ENCODE results near the gene PCARE.
"Not testable (repeated sequence)": the region's sequence is repeated elsewhere in the genome, so short reads cannot be mapped to it uniquely, and the experiment has no call there.

The PCARE gene

GRCh38 chr2:29074411-29074810 lies at the start of gene PCARE:
Gene PCARE (minus strand): TSS chr2:29074523. CDS start chr2:29074261, 262 bp downstream.
- DNase-seq = no peak

DNA sequence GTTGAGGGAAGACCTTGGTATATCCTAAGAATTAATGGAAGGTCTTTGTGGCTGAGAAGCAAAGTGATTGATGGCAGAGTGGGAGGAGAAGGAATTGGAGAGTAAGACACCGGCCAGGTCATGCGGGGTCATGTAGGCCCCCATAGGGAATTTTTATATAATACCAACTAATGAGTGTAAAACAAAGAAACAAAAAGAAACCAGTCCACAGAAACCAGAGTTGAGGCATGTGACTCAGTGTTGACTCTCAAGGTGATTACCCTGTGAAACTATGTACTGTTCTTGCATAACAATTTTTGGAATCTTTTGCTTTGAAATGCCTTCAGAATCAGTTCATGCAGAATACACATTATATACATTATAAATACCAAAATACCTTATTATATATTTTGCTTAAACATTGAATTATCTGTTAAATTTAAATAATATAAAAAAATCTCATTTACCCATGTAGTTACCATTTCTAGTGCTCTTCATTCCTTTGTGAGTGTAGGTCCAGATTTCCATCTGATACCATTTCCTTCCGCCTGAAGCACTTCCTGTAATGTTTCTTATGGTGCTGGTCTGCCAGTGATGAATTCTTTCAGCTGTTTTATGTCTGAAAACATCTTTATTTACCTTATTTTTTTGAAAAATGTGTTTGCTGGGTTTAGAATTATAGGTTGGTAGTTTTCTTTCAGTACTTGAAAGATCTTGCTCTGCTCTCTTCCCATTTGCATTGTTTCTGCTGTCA lies 49.5 kb upstream of the PCARE start:
- DNase-seq = no peak

DNA sequence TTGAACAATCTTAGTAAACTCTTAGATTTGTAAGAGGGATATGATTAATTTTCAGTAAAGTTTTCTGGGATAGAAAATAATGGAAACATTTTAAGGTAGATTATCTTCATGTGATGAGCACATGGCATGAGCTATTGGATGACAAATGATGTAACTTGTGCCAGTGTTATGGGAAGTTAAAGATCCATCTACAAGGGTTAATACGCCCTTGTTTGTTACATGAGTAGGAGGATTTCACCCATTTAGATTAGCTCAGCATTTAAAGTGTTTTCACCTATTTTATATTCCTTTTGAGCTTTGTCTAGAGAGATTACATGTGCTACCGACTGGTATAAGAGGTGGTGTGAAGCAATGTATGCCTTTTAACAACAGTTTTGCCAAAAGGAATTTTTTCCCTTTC lies 46.5 kb upstream of the PCARE start:
- DNase-seq = no peak

GRCh38 chr2:29119211-29119610 lies 44.9 kb upstream of the PCARE start:
- no peak for DNase-seq

- no peak for DNase-seq
Observed at GRCh38 chr2:29117636-29118303, 43.4 kb upstream of the PCARE start.

- DNase-seq = peak; percentile 69 to 73
Observed at GRCh38 chr2:29115797-29116781, 41.8 kb upstream of the PCARE start.

DNA sequence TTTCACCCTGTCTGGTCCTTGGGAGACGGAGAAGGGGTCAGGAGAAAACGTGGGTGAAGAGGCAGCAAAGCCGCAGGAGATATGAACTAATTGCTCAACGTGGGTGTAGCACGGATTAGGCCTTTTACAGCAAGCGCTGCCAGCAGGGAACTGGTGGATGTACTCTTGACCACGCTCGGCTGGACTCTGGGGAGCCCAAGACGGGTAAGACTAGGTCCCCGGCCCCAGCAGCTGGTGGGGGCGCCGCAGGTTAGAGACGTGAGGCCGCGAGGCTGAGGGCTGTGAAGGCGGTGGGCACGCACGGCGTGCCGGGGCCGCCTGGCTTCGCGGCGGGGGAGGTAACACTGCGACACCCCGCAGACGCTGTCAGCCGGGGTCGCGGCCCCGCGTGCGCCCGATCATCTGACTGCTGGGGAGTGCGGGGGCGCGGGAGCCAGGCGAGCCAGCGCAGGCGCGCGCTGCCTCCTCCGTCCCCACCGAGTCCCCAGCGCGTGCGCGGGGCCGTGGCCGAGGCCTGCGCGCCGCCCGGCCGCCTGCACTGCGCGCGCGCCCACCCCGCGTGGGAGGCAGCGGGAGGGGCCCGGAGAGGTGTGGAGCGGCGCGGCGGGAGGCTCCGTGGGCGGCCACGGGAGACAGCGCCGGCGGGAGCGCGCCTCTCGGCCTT lies 40.8 kb upstream of the PCARE start, which contains the start of gene CLIP4:
CLIP4 (plus strand) TSS at position 470 of the 664 bp plus-strand sequence. CDS start 5,974 bp downstream, outside the sequence.
- DNase-seq = peak; percentile 71 to 72

DNA sequence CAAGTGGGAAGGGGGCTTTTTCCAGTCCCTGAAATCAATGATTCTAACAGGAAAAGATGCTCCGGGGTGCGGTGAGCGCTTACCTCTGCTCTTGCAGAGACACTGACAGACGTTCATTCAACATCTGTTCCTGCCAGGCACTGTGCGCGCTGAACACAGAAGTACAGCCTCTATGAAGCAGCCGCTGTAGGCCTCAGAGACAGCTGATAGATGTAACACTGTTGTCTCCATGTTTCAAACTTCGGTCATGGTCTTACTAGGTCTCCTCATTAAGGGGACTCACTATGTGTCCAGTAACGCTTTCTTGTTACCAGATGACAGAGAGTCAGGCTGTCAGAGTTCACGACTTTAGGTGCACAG lies 40.2 kb upstream of the PCARE start:
- no peak for DNase-seq

DNA sequence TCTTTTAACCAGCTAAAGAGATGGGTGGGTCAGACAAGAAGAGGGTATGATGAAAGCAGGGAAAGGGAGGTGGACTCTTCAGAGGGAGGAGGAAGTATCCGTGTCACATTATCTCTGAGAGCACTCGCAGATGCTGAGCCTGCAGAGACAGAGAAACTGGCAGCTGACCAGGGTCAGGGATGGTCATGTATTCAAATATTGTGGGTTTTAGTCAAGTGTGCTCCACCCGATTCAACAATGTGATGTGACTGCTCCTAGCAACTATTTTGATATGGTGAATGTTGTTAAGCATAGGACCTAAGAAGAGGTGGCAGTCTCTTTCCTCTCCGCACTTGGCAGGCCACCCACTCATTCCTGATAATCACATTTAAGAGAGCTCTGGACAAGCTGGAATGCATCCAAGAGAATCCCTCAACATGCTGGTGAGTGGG lies 39.6 kb upstream of the PCARE start:
- DNase-seq = peak; percentile 88 to 93

GRCh38 chr2:29113027-29113686 lies 38.8 kb upstream of the PCARE start:
- DNase-seq = peak; percentile 43 to 61

DNA sequence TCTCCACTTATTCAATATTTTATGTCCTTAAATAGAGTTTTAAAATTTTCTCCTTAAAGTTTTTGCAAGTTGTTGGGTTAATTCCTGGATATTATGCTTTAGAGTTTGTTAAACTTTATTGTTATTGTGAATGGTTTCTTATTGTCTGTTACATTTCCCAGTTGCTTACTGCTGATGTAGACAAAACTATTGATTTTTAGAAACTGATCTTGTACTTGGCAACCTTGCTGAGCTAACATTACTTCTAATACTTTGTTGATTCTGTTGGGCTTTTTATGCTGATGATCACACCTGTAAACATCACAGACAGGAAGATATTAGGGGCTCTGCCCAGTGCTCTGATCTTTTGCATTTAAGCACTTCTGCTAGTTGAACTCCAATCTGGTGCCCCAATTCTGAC lies 38.1 kb upstream of the PCARE start:
- no peak for DNase-seq

DNA sequence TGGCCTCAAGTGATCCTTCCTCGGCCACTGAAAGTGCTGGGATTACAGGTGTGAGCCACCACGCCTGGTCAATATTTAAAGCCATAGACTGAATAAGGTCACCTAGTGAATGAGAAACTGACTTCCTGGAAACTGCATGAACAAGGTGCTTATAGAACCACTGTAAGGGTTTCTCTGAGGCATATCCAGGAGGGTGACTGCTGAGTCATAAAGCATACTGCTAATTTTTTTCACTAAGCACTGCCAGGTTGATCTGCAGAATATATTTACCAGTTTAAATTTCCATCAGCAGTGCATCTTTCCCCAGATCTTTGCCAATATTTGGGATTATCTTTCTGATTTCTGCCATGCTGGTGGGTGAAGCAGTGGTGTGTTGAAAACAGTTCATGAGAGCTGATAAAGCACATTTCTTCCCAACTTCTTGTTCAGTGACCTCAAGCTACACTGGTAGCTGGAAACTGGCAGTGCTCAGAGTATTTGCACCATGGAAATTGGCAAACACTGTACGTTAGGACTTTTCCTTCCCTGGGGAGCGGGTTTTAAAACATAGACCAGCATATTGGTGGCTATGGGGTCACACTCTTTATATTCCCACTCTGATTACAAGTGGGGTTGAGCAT lies 36.7 kb upstream of the PCARE start:
- DNase-seq = no peak

GRCh38 chr2:29109246-29109645 lies 34.9 kb upstream of the PCARE start:
- no peak for DNase-seq

DNA sequence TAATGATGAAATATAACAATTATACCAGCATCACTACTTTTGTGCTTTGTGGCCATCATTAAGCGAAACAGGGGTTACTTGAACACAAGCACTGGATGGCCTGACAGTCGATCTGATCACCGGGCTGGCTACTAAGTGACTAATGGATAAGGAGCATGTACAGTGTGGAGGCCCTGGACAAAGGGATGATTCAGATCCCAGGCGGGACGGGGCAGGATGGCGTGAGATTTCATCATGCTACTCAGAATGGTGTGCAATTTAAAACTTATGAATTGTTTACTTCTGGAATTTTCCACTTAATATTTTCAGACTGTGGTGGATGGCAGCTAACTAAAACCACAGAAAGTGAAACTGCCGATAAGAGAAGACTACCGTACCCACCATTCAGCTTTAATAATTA lies 33.9 kb upstream of the PCARE start:
- DNase-seq = peak; percentile 31 to 48

DNA sequence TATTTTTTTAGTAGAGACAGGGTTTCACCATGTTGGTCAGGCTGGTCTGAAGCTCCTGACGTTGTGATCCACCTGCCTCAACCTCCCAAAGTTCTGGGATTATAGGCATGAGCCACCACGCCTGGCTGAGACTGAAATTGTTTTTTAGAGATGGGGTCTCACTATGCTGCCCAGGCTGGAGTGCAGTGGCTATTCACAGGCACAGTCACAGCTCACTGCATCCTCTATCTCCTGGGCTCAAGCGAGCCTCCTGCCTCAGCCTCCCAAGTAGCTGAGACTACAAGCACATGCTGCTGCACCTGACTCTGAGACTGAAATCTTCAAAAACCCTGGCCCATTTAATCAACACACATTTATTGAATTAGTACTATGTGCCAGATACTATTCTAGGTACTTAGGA lies 33.2 kb upstream of the PCARE start:
- DNase-seq = not testable (repeated sequence)

- no peak for DNase-seq
Observed at GRCh38 chr2:29106980-29107388, 32.7 kb upstream of the PCARE start.

DNA sequence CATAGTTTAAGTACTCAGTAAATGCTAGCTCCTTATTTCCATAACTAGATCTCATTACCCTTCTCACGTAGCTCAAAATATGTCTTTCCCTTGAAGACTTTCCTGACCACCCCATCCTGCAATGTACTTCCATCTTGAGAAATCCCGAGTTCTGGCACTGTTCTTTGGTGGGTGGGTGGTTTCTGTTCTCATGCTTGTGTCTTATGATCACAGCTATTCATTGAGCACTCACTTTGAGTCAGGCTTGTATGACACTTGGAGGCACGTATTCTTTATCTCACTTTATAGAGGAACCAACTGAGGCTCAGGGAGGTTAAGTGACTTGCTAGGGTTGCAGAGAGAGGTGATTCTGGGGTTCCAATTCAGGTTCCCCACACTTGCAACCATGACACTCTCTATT lies 31.9 kb upstream of the PCARE start:
- peak; percentile 19 to 71 for DNase-seq

DNA sequence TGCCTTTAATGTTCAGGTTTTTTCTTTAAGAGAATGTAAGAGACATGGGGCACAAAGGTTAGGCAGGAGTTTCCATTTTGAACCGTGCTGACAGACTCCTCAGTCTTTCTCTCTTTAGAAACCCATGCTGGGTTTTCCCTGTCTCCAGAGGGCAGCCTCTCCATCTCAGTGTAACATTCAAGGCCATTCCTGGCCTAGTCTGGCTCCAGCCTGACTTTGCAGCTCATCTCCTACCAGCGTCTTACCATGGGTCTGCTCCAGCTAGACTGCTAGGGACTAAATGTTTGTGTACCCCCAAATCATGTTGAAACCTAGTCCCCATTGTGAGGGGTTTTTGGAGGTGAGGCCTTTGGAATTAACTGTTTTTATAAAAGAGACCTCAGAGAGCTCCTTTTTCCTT lies 31.1 kb upstream of the PCARE start:
- no peak for DNase-seq

GRCh38 chr2:29104688-29105087 lies 30.4 kb upstream of the PCARE start:
- no peak for DNase-seq

- no peak for DNase-seq
Observed at GRCh38 chr2:29100564-29100963, 26.2 kb upstream of the PCARE start.

GRCh38 chr2:29097569-29097968 lies 23.2 kb upstream of the PCARE start:
- DNase-seq = no peak

DNA sequence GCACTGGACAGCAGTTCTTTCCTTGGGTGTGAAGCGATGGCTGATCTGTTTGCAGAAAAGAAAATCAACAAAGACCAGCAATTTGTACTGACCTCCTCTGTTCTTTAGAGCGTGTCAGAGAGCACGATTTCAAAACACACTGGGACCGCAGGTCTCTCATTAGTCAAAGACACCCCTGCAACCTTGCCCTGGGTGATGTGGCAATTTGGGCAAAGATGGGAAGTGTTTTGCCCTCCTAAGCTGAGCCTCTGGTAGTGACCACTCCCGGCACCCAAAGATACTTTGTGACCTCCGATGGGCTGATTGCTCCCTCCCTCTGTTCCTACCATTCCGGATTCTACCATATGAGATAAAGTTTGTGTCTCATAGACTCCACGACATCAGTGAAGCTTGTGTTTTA lies 22.6 kb upstream of the PCARE start:
- DNase-seq = no peak
